ENCODE results near the gene NME4.
A peak's percentile ranks its signal among the peaks of the same experiment; 100 is the strongest.
"Not testable (repeated sequence)": the region's sequence is repeated elsewhere in the genome, so short reads cannot be mapped to it uniquely, and the experiment has no call there.

NME4 gene

DNA sequence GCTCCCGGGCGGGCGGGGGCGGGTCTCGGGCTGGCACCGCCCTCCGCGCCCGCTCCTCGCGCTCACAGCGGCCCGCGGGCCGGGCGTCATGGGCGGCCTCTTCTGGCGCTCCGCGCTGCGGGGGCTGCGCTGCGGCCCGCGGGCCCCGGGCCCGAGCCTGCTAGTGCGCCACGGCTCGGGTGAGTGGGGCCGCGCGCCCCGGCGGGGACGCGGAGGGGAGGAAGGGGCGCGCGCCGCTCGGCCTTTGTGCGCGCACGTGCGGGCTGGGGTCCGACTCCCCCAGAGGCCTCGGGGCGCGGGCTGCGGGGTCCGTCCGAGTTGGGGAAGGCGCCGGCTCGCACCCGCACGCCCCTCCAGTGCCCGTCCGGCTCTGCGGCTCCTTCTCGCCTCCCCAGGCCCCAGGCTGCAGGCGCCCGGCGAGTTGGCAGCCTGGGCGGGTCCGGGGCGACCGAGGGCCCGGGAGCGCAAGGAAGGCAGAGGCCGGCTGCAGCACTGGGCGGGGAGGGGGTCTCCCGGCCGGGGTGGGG is at the start of gene NME4:
TSS of gene NME4 (plus strand) at position 65 of the 527 bp plus-strand sequence. CDS start at position 89, 24 bp downstream.
- DNase-seq: no peak

DNA sequence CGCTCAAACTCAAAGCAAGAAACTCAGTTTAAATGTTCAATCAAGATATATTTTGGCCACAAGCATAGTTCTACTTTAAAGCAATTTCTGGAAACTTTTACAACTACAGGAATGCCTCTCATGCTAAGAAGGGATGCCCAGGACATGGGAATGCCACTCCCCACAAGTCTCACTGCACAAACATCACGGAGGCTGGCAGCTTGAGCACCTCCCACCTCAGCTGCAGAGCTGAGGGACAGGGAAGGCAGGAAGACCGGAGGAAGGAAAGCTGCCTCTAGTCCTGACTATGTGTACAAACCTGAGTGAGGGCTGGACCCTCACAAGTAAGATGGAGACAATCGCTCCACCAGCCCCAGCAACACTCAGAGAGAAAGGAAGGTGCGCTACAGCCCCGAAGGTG is 49.8 kb upstream of the NME4 start:
- DNase-seq: no peak

- DNase-seq: not testable (repeated sequence)
These were observed 48.5 kb upstream of the NME4 start for GRCh38 chr16:348495-348894.

DNA sequence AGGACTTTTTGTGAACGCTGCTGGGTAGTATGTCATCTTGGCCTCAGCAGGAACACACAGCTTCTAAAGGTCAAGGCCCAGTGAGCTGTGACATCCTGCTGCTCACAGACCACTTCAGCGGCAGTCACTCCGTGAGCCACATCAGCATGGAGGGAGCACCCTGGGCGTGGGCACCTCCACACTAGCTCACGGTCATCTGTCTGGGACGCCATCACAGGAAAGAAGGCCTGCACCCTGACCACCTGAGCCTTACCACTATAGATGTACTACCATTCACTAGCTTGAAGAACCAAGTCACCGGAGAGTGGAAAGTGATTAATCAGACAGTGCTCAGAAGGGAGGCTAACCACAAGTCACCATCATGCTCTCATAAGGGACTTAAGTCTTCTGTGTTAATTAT is 47.8 kb upstream of the NME4 start:
- no peak for DNase-seq

GRCh38 chr16:350203-350602 is 46.8 kb upstream of the NME4 start:
- no peak for DNase-seq

DNA sequence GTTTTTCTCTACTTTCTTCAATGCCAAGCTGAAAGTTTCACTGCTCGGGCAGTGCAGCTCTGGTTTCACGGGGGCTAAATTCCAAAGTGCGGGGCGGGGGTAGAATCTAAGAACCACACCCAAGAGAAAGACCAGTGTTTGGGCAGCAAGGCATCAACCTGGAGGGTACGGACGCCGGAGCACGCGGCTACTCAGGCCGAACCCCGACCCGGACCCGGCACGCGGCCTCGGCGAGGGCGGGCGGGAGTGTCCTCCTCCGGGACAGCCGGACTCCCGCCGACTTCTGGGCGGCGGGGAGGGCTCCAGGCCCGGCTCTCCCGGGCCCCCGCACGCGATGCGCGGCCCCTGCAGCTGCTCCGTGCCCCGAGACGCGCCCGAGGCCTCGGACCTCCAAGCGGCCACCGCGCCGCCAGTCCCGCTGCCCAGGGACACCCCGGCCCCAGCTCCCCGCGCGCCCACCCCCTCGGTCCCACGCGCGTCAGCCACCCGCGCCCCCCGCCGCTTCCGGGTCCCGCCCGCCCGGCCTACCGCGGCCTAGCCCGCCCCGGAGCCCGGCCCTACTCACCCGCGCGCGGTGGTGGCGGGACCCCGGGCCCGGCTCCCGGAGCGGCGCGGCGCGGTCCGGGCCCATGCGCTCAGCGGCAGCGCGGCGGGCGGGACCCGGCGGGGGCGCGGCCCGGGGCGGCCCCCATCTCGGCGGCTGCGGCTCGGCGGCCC is 45.0 kb upstream of the NME4 start:
- no peak for DNase-seq

DNA sequence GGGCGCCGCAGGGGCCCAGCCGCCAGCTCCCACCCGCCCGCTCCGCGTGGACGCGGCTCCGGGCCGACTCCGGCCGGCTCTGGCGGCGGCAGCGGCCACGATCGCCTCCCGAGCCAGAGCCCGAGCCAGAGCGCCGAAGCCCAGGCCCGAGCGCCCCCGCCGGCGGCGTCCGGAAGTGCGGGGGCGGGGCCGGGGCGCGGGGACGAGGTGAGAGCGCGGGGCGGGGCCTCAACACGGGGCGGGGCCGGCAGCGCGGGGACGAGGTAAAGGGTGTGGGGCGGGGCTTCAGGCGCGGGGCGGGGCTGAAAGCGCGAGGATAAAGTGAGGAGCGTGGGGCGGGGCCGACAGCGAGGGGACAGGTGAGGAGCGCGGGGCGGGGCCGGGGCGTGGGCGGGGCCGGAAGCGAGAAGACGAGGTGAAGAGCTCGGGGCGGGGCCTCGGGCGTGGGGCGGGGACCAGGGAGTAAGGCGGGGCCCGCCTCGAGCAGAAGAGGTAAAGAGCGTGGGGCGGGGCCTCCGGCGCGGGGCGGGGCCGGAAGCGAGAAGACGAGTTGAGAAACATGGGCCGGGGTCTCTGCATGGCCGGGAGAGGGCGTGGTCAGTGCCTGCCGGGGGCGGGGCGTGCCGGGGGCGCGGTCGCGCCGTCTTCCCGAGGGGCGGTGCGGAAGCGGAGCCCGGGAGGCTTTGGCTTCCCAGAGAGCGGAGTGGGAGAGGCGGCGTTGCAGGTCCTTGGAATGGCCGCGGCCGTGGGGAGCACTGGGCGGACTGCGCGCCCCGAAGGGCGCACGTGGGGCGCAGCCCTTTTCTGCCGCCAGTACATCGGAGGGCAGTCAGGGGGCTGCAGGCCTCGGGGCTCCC is 44.2 kb upstream of the NME4 start, which contains the start of gene AXIN1:
TSS of gene AXIN1 (minus strand) at position 177 of the 857 bp plus-strand sequence. CDS start 5,698 bp downstream, outside the sequence.
- DNase-seq: peak; percentile 88

DNA sequence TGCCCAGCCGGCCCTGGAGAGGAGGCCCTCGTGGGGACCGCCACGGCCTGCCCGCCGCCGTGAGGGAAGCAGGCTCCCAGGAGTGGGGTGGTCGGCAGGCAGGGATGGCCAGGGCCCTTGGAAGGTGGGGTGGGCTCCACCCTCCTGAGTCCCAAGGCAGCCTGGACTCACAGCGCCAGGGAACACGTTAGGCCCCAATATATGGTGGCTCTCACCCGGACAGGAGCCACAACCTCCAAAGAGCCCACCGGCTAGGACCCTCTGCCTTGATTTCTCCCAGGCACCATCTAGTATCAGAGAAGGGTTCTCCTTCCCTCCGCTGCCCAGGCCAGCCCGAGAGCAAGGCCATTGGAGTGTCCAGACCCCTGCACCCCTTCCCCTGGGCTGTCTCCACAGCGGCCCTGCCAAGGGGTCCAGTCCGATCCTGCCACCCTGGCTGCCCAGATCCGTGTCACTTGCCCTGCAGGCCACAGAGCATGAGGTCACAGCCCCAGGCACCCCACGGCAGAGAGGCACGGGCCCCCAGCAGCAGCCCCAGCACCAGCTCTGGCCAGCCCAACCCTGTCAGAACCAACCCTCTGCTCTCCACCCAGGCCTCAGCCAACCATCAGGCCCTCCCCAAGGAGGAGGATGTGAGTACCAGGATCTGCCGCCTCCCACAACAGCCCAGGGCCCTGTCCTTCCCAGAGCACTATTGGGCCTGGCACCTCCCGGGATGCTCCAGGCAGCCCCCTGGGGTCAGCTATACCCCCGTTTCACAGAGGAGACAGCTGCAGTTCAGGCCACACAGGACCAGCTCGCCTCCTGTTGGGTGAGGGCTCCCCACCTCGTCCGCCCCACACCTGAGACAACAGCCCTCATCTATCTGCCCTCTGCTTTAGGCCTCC is 43.4 kb upstream of the NME4 start:
- no peak for DNase-seq

GRCh38 chr16:354291-354881 is 42.6 kb upstream of the NME4 start:
- DNase-seq: no peak

GRCh38 chr16:354971-355461 is 42.0 kb upstream of the NME4 start:
- DNase-seq: no peak

DNA sequence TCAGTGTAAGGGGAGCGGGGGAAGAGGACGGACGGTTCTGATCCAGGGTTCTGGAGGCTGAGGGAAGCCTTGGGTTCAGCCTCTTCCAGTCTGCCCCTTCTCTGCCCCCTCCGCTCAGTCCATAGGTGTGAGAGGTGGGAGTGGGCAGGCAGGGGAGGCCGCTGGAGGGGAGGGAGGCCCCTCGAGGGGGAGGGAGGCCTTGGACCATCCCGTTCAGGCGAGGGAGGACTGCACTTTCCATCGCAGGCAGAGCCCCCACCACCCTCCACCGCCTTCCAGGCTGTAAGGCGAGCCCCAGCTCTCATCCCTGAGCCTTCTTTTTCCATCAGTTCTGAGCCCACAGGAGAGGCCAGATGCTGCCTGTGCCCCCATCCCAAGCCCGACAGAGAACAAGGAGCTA is 40.3 kb upstream of the NME4 start:
- DNase-seq: no peak

DNA sequence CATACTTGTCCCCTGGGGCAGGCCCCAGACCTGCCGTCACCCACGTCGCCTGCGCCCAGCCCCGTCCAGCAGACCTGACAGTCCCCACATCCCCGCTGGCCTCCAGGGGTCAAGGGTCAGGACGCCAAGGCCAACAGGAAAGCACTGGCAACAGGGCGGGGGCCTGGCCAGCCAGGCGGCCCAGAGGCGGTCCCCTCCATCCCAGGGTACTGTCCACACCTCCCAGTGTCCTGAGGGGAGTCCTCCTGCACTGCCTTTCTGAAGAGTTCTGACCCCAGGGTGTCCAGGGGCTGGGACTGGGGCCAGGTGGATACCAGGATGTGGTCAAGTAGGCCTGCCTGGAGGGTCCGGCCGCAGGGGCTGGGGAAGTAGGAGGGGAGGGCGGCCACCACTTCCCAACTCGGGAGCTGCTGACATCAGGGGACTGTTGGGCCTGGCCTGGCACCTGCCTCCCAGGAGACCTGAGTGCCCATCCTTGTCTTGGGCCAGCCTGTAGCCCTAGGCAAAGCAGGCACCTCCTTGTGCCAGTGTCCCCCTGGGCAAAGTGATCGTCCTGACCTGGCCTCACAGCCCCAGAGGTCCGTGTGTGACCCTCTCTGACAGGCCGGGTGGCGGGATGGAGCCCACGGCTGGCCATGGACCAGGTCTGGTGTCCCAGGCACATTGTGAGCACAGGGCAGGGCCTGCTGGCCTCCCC is 37.8 kb upstream of the NME4 start:
- no peak for DNase-seq

DNA sequence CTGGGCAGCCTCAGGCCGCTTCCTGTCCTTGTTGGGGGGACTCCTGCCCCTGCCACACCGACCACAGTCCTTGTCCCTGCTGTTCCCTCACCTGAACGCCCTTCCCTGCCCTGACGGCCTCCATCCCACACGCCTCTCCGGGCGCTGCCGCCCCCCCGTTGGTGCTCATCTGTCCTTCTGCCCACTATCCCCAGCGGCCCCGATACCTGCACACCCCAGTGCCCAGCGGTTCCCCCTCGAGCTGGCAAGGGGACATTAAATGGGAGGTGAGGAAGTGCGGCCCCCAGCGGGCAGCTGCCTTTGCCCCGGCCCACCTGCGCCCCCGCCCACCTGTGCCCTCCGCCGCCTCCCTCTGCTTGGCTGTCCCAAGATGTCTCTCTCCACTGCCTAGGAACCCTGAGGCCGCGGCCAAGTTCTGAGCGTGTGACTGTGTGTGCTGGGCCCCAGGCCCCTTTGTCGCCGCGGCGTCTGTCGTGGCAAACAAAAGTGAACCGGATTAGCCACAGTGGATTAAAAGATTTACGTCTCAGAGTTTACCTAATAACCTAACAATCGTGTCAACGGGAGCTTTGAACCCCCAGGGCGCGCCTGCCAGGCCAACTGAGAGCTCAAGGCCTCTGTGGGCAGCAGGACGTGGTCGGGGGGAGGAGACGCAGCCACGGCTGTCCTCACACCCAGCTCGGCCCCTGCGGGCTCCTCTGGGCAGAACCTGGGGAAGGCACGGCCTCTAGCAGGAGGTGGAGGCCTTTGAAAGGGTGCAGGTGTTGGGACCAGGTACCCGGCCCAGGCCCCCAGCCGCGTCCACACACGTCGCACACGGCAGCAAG is 36.9 kb upstream of the NME4 start:
- DNase-seq: no peak

GRCh38 chr16:360698-361336 is 36.2 kb upstream of the NME4 start:
- DNase-seq: no peak

DNA sequence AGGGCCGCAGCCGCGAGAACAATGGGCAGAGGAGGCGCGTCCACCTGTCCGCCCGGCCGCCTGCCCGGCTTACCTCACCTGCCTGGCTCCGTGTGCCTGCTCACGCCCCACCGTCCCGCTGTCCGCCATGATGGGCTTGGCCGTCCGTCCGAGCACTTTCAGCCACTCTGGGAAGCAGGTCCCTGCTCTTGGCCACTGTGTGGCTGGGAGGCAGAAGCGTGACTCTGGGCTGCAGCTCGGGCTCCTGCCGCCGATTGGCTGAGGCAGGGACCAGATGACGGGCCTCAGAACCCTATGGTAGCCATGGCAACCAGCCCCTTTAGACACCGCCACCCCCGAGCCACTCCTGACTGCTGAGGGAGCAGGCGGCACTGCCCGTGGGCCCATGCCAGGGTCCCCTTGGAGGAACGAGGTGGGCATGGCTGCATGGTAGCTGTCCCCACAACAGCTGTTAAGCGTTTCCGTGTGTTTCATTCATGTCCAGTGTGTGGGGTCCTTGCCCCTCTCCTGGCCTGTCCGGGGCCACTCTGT is 35.6 kb upstream of the NME4 start:
- DNase-seq: no peak

- DNase-seq: peak; percentile 49
These were observed 34.9 kb upstream of the NME4 start for GRCh38 chr16:361872-362701.

DNA sequence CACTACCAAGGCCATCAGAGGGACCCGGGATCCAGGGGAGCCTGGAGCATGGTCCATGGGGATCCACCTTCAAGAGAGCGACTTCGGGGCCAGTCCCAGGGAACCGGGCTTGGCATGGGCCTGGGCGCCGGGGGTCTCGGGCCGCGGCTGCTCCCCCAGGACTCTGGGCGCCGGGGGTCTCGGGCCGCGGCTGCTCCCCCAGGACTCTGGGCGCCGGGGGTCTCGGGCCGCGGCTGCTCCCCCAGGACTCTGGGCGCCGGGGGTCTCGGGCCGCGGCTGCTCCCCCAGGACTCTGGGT is 34.3 kb upstream of the NME4 start:
- not testable (repeated sequence) for DNase-seq

- DNase-seq: no peak
These were observed 33.8 kb upstream of the NME4 start for GRCh38 chr16:363110-363765.

All from NCI-H1105 treated with DMSO at 0.1 percent for 48 hours (cell line).